K562 (cell line): Measurements from ENCODE around the gene FAM3C. TPM values are rescaled to one million over a fixed set of nuclear protein-coding genes. Genes with fewer than 3 reads are reported as not detected.
A peak's percentile ranks its signal among the peaks of the same experiment; 100 is the strongest.

Experiments used
- ATAC-seq: fragments of 200-7000 bp; cut with Tn5 transposase; 3 replicates; pipeline ENCODE4 v1.9.1; 2020; ENCODE audit warnings: moderate library complexity
- BruUV-seq: library from RNA; stranded (reverse); fragments of 400-500 nt; replicated peaks from 2 replicates; lab custom pipeline; 2021; lab: Mats Ljungman, UMichigan
- CTCF ChIA-PET: fragments of 300-600 bp; formaldehyde crosslinking; extraction: SDS; loops from one replicate; lab custom pipeline; 2021; ENCODE audit warnings: low intra/inter-chr PET ratio; lab: Yijun Ruan, JAX
- POLR2A ChIA-PET: fragments of 300-600, 350-650 bp; sonication (Branson Sonifier 250); formaldehyde crosslinking; extraction: SDS; loops from one replicate; lab custom pipeline; 2021; ENCODE audit warnings: antibody characterized with exemption, inconsistent platforms; lab: Yijun Ruan, JAX
- DNase-seq, 4 experiments: peaks; one replicate each; pipeline versions ENCODE4 v3.0.0 to v3.0.0-alpha.2; 2011 to 2018; ENCODE audit warnings: low spot score in 3 of 4, mixed read lengths in 3 of 4; ENCODE audit errors: extremely low read depth in 1 of 4
- FAIRE-seq: peaks from 2 replicates; lab custom pipeline; 2011; peaks lifted over from hg19 to GRCh38; lab: Jason Lieb, UNC
- H2AFZ ChIP-seq: 2 replicates; pipeline ENCODE4 v1.6.0; 2011; ENCODE audit warnings: low read depth, low read length, control low read depth, inconsistent platforms
- H3K27ac ChIP-seq: fragments of 200-600 bp; 3 replicates; pipeline ENCODE4 v1.8.0; 2011; ENCODE audit warnings: low read depth, mild to moderate bottlenecking, control low read depth, inconsistent platforms, low read length, moderate library complexity, mixed read lengths; ENCODE audit errors: extremely low read depth
- H3K27me3 ChIP-seq, 2 experiments: fragments of 300-600 bp in 1 of 2; 2 replicates in 1 of 2; 3 replicates in 1 of 2; pipeline versions ENCODE4 v1.6.0 to v1.8.0; 2011; ENCODE audit warnings: inconsistent platforms in 2 of 2, low read length in 2 of 2, mild to moderate bottlenecking in 1 of 2, mixed read lengths in 1 of 2, moderate library complexity in 1 of 2; ENCODE audit not compliant: control insufficient read depth in 2 of 2, insufficient read depth in 2 of 2
- H3K36me3 ChIP-seq: fragments of 300-600 bp; 3 replicates; pipeline ENCODE4 v1.8.0; 2011; ENCODE audit warnings: mild to moderate bottlenecking, low read length, inconsistent platforms; ENCODE audit not compliant: control insufficient read depth, insufficient read depth
- H3K4me1 ChIP-seq, 2 experiments: fragments of 200-600 bp in 1 of 2; replicated peaks in 1 of 2; 2 replicates in 1 of 2; 3 replicates in 1 of 2; pipeline versions ENCODE4 v1.5.1 to v1.8.0; 2011; ENCODE audit warnings: inconsistent platforms in 2 of 2, low read length in 2 of 2, mild to moderate bottlenecking in 1 of 2, mixed read lengths in 1 of 2, moderate library complexity in 1 of 2; ENCODE audit not compliant: control insufficient read depth in 2 of 2, insufficient read depth in 2 of 2
- H3K4me2 ChIP-seq: 2 replicates; pipeline ENCODE4 v1.6.1; 2011; ENCODE audit warnings: low read length, control low read depth, inconsistent platforms, mixed read lengths; ENCODE audit not compliant: insufficient read depth
- H3K4me3 ChIP-seq: fragments of 200-600 bp; sonication (generic), shearing (Covaris generic); 2 replicates; pipeline ENCODE4 v1.5.1; 2016; ENCODE audit warnings: control low read depth, inconsistent platforms
- H3K79me2 ChIP-seq: fragments of 200-600 bp; 3 replicates; pipeline ENCODE4 v1.8.0; 2011; ENCODE audit warnings: low read length, inconsistent platforms; ENCODE audit not compliant: control insufficient read depth, insufficient read depth
- H3K9ac ChIP-seq, 2 experiments: 2 replicates each; pipeline versions ENCODE4 v1.6.0 to v1.6.1; 2011; ENCODE audit warnings: low read depth in 2 of 2, low read length in 2 of 2, control low read depth in 1 of 2, inconsistent platforms in 1 of 2, mild to moderate bottlenecking in 1 of 2, mixed read lengths in 1 of 2; ENCODE audit not compliant: insufficient read depth in 1 of 2
- H3K9me1 ChIP-seq: one replicate; pipeline ENCODE4 v1.6.0; 2011; ENCODE audit warnings: inconsistent platforms, mild to moderate bottlenecking, low read length, moderate library complexity; ENCODE audit not compliant: control insufficient read depth, insufficient read depth
- H3K9me3 ChIP-seq: replicated peaks from 2 replicates; pipeline ENCODE4 v1.5.1; 2011; ENCODE audit warnings: low read depth, low read length, inconsistent platforms; ENCODE audit not compliant: control insufficient read depth, insufficient read depth
- H4K20me1 ChIP-seq: replicated peaks from 2 replicates; pipeline ENCODE4 v1.6.1; 2011; ENCODE audit warnings: low read length, inconsistent platforms, mixed read lengths; ENCODE audit not compliant: control insufficient read depth, insufficient read depth
- WGBS: fragments of 100-300 bp; shearing (Covaris generic); methylation state at CpG from one replicate; pipeline ENCODE4 v1.1.6; 2016; ENCODE audit warnings: low coverage, mixed read lengths; ENCODE audit not compliant: insufficient coverage; ENCODE audit errors: missing lambda C conversion rate; 5-methylcytosine and 5-hydroxymethylcytosine counted together
- in situ Hi-C: fragments of 300-500 bp; cut with MboI; formaldehyde crosslinking; loops from 4 replicates; pipeline ENCODE4 v1.15.0; 2018; ENCODE audit warnings: inconsistent platforms, mixed read lengths
- intact Hi-C: fragments of 100-400 bp; cut with micrococcal nuclease; formaldehyde crosslinking; loops from 2 replicates; pipeline ENCODE4 v1.14.2; 2022
- polyA plus RNA-seq, 8 experiments: library from polyadenylated mRNA; depleted of rRNA in 4 of 8; stranded (reverse) in 5 of 8; unstranded in 3 of 8; fragments of >200 nt; fragmentation: Nextera tagmentation in 2 of 8; fragmentation: Illumina TruSeq in 1 of 8; extraction: Ambion mirVana in 2 of 8; extraction: Trizol in 1 of 8; gene quantifications; 2 replicates each; pipeline versions ENCODE4 v1.2.1 to v1.2.3, GENCODE V29; 2011 to 2014; ENCODE audit warnings: inconsistent platforms in 1 of 8, missing spikeins in 1 of 8
- total RNA-seq, 7 experiments: library from RNA; depleted of rRNA in 6 of 7; stranded (reverse); fragments of >200 nt in 6 of 7; fragmentation: Illumina TruSeq in 2 of 7; extraction: Trizol in 2 of 7; gene quantifications; 2 replicates each; pipeline versions ENCODE4 v1.2.1 to v1.2.3, GENCODE V29; 2011 to 2021; ENCODE audit warnings: low replicate concordance in 1 of 7
- TF ChIP-seq, protein P1 (sequence below): IDR thresholded peaks from 3 replicates; pipeline ENCODE4 v1.6.1; 2011; ENCODE audit warnings: borderline replicate concordance, mild to moderate bottlenecking; ENCODE audit not compliant: insufficient read length, insufficient read depth
- TF ChIP-seq, protein P2 (sequence below): fragments of 450-650 bp; formaldehyde crosslinking; IDR thresholded peaks from 2 replicates; pipeline ENCODE4 v1.4.0; 2020; ENCODE audit warnings: mild to moderate bottlenecking, mixed read lengths

Gene FAM3C
- total and polyA plus RNA-seq, 9 of the 15 experiments (the other 6 are each of a cell fraction or from before 2014, with no cell fraction given) = 10.6 to 42.6 (median 30.0) TPM

DNA sequence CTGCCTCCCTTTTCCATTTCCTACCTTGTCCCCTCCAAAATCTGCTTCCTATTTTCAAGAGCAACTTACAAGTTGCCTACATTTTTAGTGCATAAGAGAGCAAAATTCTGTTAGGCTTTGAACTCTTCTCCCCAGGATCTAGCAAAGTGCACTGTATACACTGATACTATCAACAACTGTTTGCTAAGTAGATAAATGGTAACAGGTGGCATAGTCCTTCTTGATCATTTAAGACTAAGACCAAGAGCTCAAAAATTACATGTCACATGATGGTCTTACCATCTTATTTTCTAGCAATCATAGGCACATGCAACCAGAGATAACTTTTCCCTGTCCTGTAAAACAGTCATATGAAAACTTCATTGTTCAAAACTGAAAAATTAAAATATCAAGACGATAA, 16.2 kb downstream of the FAM3C start:
- no peak for FAIRE-seq
- in situ Hi-C loops = no loop called here
- no peaks in the 10 kb centered on the region for H3K4me1 ChIP-seq
- peaks cover 59% of the 10 kb centered on the region for H3K36me3 ChIP-seq
- no peak overlapping the region for H2AFZ ChIP-seq
- TF ChIP-seq, protein P1, sequence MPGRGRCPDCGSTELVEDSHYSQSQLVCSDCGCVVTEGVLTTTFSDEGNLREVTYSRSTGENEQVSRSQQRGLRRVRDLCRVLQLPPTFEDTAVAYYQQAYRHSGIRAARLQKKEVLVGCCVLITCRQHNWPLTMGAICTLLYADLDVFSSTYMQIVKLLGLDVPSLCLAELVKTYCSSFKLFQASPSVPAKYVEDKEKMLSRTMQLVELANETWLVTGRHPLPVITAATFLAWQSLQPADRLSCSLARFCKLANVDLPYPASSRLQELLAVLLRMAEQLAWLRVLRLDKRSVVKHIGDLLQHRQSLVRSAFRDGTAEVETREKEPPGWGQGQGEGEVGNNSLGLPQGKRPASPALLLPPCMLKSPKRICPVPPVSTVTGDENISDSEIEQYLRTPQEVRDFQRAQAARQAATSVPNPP = no peak
- TF ChIP-seq, protein P2, sequence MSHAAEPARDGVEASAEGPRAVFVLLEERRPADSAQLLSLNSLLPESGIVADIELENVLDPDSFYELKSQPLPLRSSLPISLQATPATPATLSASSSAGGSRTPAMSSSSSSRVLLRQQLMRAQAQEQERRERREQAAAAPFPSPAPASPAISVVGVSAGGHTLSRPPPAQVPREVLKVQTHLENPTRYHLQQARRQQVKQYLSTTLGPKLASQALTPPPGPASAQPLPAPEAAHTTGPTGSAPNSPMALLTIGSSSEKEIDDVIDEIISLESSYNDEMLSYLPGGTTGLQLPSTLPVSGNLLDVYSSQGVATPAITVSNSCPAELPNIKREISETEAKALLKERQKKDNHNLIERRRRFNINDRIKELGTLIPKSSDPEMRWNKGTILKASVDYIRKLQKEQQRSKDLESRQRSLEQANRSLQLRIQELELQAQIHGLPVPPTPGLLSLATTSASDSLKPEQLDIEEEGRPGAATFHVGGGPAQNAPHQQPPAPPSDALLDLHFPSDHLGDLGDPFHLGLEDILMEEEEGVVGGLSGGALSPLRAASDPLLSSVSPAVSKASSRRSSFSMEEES (CRISPR knock-in tag) = peak; percentile 32
- TF ChIP-seq, all 486 proteins: peak for 1
- no peak overlapping the region for H3K9ac ChIP-seq
- H3K27me3 ChIP-seq = no peaks in the 10 kb centered on the region
- peaks cover 18% of the 10 kb centered on the region for H3K79me2 ChIP-seq
- ChIA-PET CTCF (no interaction called here), POLR2A (interaction anchor here (1.0 to 2.8 kb wide), 4 partner anchors 9 to 58 kb away, joined by 4 to 15 read pairs (median 6); partner anchors contain the start of gene FAM3C)
- no peaks in the 10 kb centered on the region for H3K9me1 ChIP-seq
- WGBS = 76% methylated on average over 1 of the region's 1 CpG
- no peak for ATAC-seq
- no peak overlapping the region for H3K4me2 ChIP-seq
- no peak overlapping the region for H3K27ac ChIP-seq
- no peaks in the 10 kb centered on the region for H3K9me3 ChIP-seq
- intact Hi-C loops = no loop called here
- H4K20me1 ChIP-seq = no peaks in the 10 kb centered on the region
- no peak overlapping the region for H3K4me3 ChIP-seq
- DNase-seq = no peak
- no TSS peak for BruUV-seq
